GM18867 (cell line): ENCODE measurements around the gene SRXN1.
"Not testable (repeated sequence)": the region's sequence is repeated elsewhere in the genome, so short reads cannot be mapped to it uniquely, and the experiment has no call there.

Experiments used
- ATAC-seq: cut with Tn5 transposase; IDR thresholded peaks from one replicate; pipeline ENCODE4 v1.9.1; 2021; ENCODE audit warnings: mild to moderate bottlenecking, moderate library complexity; ENCODE audit not compliant: unreplicated experiment

Gene SRXN1

DNA sequence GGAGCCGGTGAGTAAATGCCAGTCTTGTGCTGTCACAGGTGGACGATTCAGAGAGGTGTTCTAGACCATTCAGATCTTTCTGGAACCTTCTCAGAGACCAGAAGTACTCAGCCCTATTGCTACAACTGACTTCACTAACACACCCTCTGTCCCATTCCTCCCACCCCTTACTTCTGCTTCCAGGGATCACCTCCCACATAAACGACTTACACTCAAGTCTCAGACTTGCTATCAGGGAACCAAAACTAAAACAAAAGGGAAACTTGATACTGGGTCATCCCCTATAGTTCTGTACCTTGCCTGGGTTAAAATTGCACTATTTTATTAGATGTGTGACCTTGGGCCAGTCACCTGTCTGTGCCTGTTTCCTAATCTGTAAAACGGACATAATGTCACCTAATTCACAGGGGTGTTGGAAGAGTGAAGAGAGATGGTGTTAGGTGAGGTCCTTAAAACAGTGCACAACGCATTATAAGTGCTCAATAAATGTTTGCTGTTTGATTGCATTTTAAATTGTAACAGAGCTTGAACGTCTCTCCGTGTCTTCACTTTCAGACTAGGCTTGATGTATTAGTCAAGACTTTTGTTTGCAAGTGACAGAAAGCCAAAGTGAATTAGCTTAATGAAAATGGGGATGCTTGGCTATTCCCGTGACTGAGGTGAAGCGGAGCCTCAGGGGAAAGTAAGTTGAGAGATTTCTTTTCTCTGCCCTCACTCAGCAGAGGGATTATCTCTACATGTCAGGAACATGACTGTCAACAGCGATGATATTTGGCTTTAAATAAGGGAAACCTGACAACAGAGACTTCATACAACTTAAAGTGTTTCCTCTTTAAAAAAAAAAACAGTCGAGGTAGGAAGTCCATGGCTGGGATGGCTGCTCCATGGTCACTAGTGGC, 3.0 kb upstream of the SRXN1 start:
- no peak for ATAC-seq

GRCh38 chr20:654417-654750, 1.4 kb upstream of the SRXN1 start:
- no peak for ATAC-seq

- ATAC-seq: no peak
Measured at GRCh38 chr20:653590-654416, 803 bp upstream of the SRXN1 start.

DNA sequence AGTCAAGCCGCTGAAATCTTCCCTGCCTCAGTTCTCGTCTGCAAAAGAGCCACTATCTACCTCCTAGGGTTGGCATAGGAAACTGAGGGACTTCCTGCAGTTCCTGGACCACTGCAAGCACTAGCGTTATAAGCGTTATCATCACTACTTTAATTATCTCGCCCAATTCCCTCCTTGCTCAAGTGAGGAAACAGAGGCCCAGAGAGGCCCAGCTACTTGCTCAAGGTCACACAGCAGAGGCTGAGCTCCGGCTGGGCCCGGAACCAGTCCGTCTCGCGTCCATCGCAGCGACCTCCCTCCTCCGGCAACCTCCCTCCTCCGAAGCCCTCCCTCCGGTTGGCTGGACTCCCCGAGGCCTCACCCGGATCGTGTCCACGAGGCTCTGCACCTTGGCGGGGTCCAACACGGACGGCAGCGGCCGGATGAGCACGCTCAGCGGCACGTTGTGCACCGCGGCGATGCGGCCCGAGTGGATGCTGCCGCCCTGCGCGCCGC, 338 bp downstream of the SRXN1 start:
- peak; percentile 31 for ATAC-seq

DNA sequence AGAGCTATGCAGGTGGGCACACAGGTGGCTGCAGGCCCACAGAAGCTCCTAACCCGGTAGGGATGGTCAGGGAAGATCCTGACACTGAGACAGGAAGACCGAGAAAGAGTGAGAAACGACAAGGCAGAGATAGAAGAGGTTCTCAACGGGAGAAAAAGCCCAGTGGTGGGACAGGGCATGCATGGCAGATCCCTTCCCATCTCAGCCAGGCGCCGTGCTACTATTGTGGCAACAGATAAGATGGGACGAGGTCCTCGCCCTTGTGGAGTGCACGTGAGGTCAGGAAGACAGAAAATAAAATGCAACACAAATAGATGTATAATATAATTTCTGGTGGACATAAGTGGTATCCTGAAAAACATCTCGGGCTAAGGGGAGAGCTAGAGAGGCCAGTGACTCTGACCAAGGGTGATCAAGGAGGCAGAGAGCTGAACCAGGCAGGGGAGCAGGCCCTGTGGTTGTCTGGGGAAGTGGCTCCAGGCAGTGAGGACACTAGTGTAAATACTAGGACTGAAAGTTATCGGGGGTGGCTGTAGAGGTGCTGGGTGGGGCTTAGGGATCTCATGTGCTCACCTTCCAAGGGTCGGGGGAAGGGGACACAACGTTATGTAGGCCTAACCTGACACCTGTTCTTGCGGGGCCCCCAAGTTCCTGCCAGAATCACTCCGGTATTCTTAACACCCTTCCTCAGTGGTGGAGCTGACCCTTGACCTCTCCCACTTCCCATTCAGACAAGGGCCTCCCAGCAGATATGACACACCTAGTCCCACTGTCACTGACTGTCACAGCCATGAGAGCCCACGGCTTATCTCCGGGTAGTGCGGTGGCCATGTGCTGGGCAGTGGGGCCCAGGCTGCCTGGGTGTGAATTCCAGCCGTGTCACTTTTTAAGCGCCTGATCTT, 1.0 kb downstream of the SRXN1 start:
- ATAC-seq: no peak

GRCh38 chr20:650954-651353, 2.0 kb downstream of the SRXN1 start:
- no peak for ATAC-seq

- ATAC-seq: no peak
Measured at GRCh38 chr20:650281-650680, 2.7 kb downstream of the SRXN1 start.

GRCh38 chr20:647479-648019, 5.5 kb downstream of the SRXN1 start:
- no peak for ATAC-seq

GRCh38 chr20:646868-647233, 6.1 kb downstream of the SRXN1 start:
- no peak for ATAC-seq

- ATAC-seq: no peak
Measured at GRCh38 chr20:646107-646867, 6.7 kb downstream of the SRXN1 start.

GRCh38 chr20:645318-646106, 7.5 kb downstream of the SRXN1 start:
- ATAC-seq: peak; percentile 72

DNA sequence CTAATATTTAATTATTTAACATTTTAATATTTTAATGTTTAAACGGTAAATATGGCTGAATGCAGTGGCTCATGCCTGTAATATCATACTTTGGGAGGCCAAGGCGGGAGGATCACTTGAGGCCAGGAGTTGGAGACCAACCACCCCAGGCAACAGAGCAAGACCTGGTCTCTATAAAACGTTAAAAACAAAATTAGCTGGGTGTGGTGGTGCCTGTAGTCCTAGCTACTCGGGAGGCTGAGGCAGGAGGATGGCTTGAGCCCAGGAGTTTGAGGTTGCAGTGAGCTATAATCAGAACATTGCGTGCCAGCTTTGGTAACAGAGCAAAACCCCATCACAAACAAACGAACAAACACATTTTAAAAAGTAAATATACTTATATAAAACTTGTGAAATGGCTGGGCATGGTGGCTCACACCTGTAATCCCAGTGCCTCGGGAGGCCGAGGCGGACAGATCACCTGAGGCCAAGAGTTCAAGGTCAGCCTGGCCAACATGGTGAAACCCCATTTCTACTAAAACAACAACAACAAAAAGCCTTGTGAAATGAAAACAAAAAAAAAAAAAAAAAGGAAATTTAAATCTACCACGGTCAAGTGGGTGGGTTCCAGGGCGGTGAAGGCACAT, 8.2 kb downstream of the SRXN1 start:
- ATAC-seq: no peak

GRCh38 chr20:642398-643174, 10.4 kb downstream of the SRXN1 start:
- ATAC-seq: no peak

- not testable (repeated sequence) for ATAC-seq
Measured at GRCh38 chr20:642013-642397, 11.0 kb downstream of the SRXN1 start.

GRCh38 chr20:641516-641875, 11.5 kb downstream of the SRXN1 start:
- no peak for ATAC-seq

- ATAC-seq: no peak
Measured at GRCh38 chr20:640674-641515, 12.1 kb downstream of the SRXN1 start.

- no peak for ATAC-seq
Measured at GRCh38 chr20:638579-638978, 14.4 kb downstream of the SRXN1 start.
